Suprapubic skin (tissue), 4 donors: ENCODE measurements around the gene TFAM. TPM values are rescaled to one million over a fixed set of nuclear protein-coding genes. Genes with fewer than 3 reads are reported as not detected.
"Not testable (repeated sequence)": the region's sequence is repeated elsewhere in the genome, so short reads cannot be mapped to it uniquely, and the experiment has no call there.

Experiments
- DNase-seq, 2 donors: peaks; one replicate each; pipeline ENCODE4 v3.0.0-alpha.2; 2019; ENCODE audit warnings: low spot score in 2 of 2
- H3K27ac ChIP-seq: fragments of 200-600 bp; sonication (generic); one replicate; pipeline ENCODE4 v1.5.1; 2019
- H3K27me3 ChIP-seq: fragments of 200-600 bp; sonication (generic); one replicate; pipeline ENCODE4 v1.5.1; 2019
- H3K36me3 ChIP-seq: fragments of 200-600 bp; sonication (generic); one replicate; pipeline ENCODE4 v1.5.1; 2019
- H3K4me1 ChIP-seq: fragments of 200-600 bp; sonication (generic); one replicate; pipeline ENCODE4 v1.5.1; 2019
- H3K4me3 ChIP-seq: fragments of 200-600 bp; sonication (generic); one replicate; pipeline ENCODE4 v1.5.1; 2019; ENCODE audit warnings: mild to moderate bottlenecking
- H3K9me3 ChIP-seq: fragments of 200-600 bp; sonication (generic); one replicate; pipeline ENCODE4 v1.5.1; 2019
- EP300 ChIP-seq: sonication (generic); formaldehyde crosslinking; IDR thresholded peaks from one replicate; pipeline ENCODE4 v1.6.1; 2017; ENCODE audit warnings: antibody characterized with exemption
- POLR2A ChIP-seq, 2 donors: fragments of 450-650 bp; IDR thresholded peaks; one replicate each; pipeline ENCODE4 v1.6.1; 2017; ENCODE audit warnings: antibody characterized with exemption in 2 of 2, mild to moderate bottlenecking in 2 of 2, moderate library complexity in 2 of 2
- POLR2AphosphoS5 ChIP-seq, 3 donors: sonication (generic); formaldehyde crosslinking; IDR thresholded peaks; one replicate each; pipeline ENCODE4 v1.6.1; 2017; ENCODE audit warnings: antibody characterized with exemption in 3 of 3
- WGBS: methylation state at CpG from one replicate; pipeline ENCODE4 v1.1.5; 2018; 5-methylcytosine and 5-hydroxymethylcytosine counted together
- total RNA-seq, 4 donors: library from RNA; depleted of rRNA; stranded (reverse); fragments of >200 nt; gene quantifications; one replicate each; pipeline ENCODE4 v1.1.0, GENCODE V29; 2016
- TF ChIP-seq, protein P1 (sequence below), 2 donors: fragments of 200-600 bp in 1 of 2; fragments of 450-650 bp in 1 of 2; sonication (generic) in 1 of 2; IDR thresholded peaks; one replicate each; pipeline ENCODE4 v1.5.1; 2016 to 2019; ENCODE audit warnings: antibody characterized with exemption in 2 of 2, mild to moderate bottlenecking in 1 of 2, moderate library complexity in 1 of 2

TFAM gene
- total RNA-seq, 4 donors from 2014 or later = 16.6 to 22.9 (median 19.8) TPM

DNA sequence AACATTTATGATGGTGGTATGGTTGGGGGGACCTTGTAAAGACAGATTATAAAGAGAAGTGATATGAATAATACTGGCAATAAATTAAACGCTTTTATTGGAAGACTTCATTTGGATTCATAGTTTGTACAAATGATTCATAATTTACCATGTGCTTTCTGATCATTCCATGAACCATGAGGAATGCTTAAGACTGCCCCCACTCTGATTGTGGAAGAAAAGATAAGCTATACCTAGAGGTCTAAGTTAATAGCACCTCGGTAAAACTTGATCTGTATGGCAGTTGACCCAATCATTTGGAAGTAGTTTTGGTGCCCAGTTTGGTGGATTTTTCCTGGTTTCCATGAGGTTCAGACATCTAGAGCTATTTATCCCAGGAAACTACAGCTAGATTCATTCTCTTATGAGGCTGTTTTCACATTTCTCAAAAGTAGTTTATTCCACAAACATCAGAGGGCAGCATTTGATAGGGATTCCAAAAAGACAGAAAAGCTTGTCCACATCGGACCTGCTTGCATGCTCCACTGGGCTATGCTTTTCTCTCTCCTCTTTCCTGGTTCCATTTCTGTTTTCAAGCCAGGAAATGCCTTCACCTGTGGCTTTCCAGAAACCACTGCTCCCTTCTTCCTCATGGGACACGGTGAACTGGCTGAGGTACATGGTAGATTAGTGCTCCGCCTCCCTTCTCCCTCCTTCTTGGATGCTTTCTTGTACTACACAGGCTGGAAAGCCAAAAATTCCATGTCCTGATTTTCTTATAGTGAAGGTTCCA, 29.2 kb downstream of the TFAM start:
- TF ChIP-seq, protein P1, sequence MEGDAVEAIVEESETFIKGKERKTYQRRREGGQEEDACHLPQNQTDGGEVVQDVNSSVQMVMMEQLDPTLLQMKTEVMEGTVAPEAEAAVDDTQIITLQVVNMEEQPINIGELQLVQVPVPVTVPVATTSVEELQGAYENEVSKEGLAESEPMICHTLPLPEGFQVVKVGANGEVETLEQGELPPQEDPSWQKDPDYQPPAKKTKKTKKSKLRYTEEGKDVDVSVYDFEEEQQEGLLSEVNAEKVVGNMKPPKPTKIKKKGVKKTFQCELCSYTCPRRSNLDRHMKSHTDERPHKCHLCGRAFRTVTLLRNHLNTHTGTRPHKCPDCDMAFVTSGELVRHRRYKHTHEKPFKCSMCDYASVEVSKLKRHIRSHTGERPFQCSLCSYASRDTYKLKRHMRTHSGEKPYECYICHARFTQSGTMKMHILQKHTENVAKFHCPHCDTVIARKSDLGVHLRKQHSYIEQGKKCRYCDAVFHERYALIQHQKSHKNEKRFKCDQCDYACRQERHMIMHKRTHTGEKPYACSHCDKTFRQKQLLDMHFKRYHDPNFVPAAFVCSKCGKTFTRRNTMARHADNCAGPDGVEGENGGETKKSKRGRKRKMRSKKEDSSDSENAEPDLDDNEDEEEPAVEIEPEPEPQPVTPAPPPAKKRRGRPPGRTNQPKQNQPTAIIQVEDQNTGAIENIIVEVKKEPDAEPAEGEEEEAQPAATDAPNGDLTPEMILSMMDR (IDR thresholded peaks at IDR 0.05) = peak in 1 of 2 donors; percentile 9
- TF ChIP-seq EP300 (no peak), POLR2AphosphoS5 (IDR thresholded peaks at IDR 0.05) (no peak), POLR2A (IDR thresholded peaks at IDR 0.05) (no peak)
- WGBS = 44% methylated on average over 5 of the region's 5 CpGs
- Histone ChIP-seq H3K9me3 (no peaks in the 10 kb centered on the region), H3K4me1 (peaks cover 3% of the 10 kb centered on the region), H3K27me3 (no peaks in the 10 kb centered on the region), H3K36me3 (no peaks in the 10 kb centered on the region), H3K27ac (no peak overlapping the region), H3K4me3 (no peak overlapping the region)
- DNase-seq = no peak

GRCh38 chr10:58415757-58416156, 30.5 kb downstream of the TFAM start:
- Histone ChIP-seq H3K9me3 (no peaks in the 10 kb centered on the region), H3K27me3 (no peaks in the 10 kb centered on the region), H3K4me1 (peaks cover 3% of the 10 kb centered on the region), H3K36me3 (no peaks in the 10 kb centered on the region), H3K4me3 (no peak overlapping the region), H3K27ac (no peak overlapping the region)
- DNase-seq = no peak
- TF ChIP-seq POLR2AphosphoS5 (IDR thresholded peaks at IDR 0.05) = no peak
- TF ChIP-seq, protein P1 (IDR thresholded peaks at IDR 0.05) = no peak
- no peak for TF ChIP-seq EP300
- no peak for TF ChIP-seq POLR2A (IDR thresholded peaks at IDR 0.05)

DNA sequence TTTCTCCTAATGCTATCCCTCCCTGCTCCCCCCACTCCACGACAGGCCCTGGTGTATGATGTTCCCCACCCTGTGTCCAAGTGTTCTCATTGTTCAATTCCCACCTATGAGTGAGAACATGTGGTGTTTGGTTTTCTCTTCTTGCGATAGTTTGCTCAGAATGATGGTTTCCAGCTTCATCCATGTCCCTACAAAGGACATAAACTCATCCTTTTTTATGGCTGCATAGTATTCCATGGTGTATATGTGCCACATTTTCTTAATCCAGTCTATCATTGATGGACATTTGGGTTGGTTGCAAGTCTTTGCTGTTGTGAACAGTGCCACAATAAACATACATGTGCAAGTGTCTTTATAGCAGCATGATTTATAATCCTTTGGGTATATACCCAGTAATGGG, 32.7 kb downstream of the TFAM start:
- not testable (repeated sequence) for H3K27me3 ChIP-seq
- 92% methylated on average over 2 of the region's 2 CpGs for whole genome bisulfite sequencing

DNA sequence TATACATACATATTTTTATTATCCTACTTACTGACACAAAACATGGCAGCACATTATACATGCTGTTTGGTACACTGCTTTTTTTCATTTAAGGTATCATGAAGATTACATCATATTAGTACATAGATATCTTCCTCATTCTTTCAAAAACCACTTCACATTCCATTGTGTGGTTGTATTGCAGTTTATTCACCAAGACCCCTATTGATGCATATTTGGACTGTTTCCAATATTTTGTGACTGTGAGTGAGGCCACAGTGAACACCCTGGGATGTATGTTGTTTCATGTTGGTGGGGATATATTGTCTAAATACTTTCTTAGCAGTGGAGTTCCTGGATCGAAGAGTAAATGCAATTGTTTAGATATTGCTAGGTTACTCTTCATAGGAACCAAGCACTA, 39.0 kb downstream of the TFAM start:
- Histone ChIP-seq H3K27ac (no peak overlapping the region), H3K27me3 (no peaks in the 10 kb centered on the region), H3K4me1 (no peaks in the 10 kb centered on the region), H3K9me3 (no peaks in the 10 kb centered on the region), H3K36me3 (no peaks in the 10 kb centered on the region), H3K4me3 (no peak overlapping the region)
- TF ChIP-seq POLR2A (IDR thresholded peaks at IDR 0.05) (no peak), POLR2AphosphoS5 (IDR thresholded peaks at IDR 0.05) (no peak), EP300 (no peak)
- TF ChIP-seq, protein P1 (IDR thresholded peaks at IDR 0.05) = no peak
- WGBS = 100% methylated on average over 1 of the region's 1 CpG
- no peak for DNase-seq

More for the DNA sequence above, 32.7 kb downstream of the TFAM start:
- DNase-seq, H3K9me3 ChIP-seq, H3K36me3 ChIP-seq, H3K4me1 ChIP-seq, H3K27ac ChIP-seq, H3K4me3 ChIP-seq: not testable (repeated sequence)

GRCh38 chr10:58428436-58428835, 43.2 kb downstream of the TFAM start:
- not testable (repeated sequence) for H3K27ac ChIP-seq, H3K4me1 ChIP-seq, H3K9me3 ChIP-seq, DNase-seq, H3K27me3 ChIP-seq, H3K4me3 ChIP-seq, H3K36me3 ChIP-seq
- 100% methylated on average over 1 of the region's 1 CpG for WGBS

GRCh38 chr10:58431903-58432302, 46.7 kb downstream of the TFAM start:
- Histone ChIP-seq H3K27me3 (no peaks in the 10 kb centered on the region), H3K4me1 (peaks cover 12% of the 10 kb centered on the region), H3K36me3 (no peaks in the 10 kb centered on the region), H3K27ac (no peak overlapping the region), H3K9me3 (no peaks in the 10 kb centered on the region), H3K4me3 (no peak overlapping the region)
- WGBS = 81% methylated on average over 2 of the region's 2 CpGs
- TF ChIP-seq POLR2AphosphoS5 (IDR thresholded peaks at IDR 0.05) (no peak), EP300 (no peak), POLR2A (IDR thresholded peaks at IDR 0.05) (no peak)
- TF ChIP-seq, protein P1 (IDR thresholded peaks at IDR 0.05) = no peak
- no peak for DNase-seq
